Myocyte (in vitro differentiated cells): ENCODE data around the gene SPRN. TPM values are rescaled to one million over a fixed set of nuclear protein-coding genes. Genes with fewer than 3 reads are reported as not detected.
A peak's percentile ranks its signal among the peaks of the same experiment; 100 is the strongest.
"Not testable (repeated sequence)": the region's sequence is repeated elsewhere in the genome, so short reads cannot be mapped to it uniquely, and the experiment has no call there.

Source experiments
- DNase-seq: peaks from one replicate; pipeline ENCODE4 v3.0.0-alpha.2; 2012; ENCODE audit warnings: low read depth
- total RNA-seq: library from RNA; depleted of rRNA; stranded (reverse); fragments of >200 nt; gene quantifications from 2 replicates; pipeline ENCODE4 v1.2.3, GENCODE V29; 2014

SPRN gene
- total RNA-seq, 1 donor from 2014 or later: 0.08 TPM

- no peak for DNase-seq
Observed at GRCh38 chr10:133388973-133389818, 35.2 kb downstream of the SPRN start.

- no peak for DNase-seq
Observed at GRCh38 chr10:133388236-133388972, 36.0 kb downstream of the SPRN start.

GRCh38 chr10:133386951-133387350 is 37.5 kb downstream of the SPRN start:
- DNase-seq: not testable (repeated sequence)

GRCh38 chr10:133385214-133385613 is 39.2 kb downstream of the SPRN start:
- no peak for DNase-seq

GRCh38 chr10:133384071-133384470 is 40.4 kb downstream of the SPRN start:
- DNase-seq: no peak

- no peak for DNase-seq
Observed at GRCh38 chr10:133383551-133383950, 40.9 kb downstream of the SPRN start.

- DNase-seq: no peak
Observed at GRCh38 chr10:133381036-133381435, 43.4 kb downstream of the SPRN start.

GRCh38 chr10:133379801-133380666 is 44.4 kb downstream of the SPRN start:
- DNase-seq: no peak

- DNase-seq: peak; percentile 65
Observed at GRCh38 chr10:133379152-133379800, 45.1 kb downstream of the SPRN start, which contains the start of gene PAOX. Gene PAOX (plus strand): TSS chr10:133379262. CDS start chr10:133379317, 55 bp downstream.

- peak; percentile 63 for DNase-seq
Observed at GRCh38 chr10:133378251-133379096, 46.0 kb downstream of the SPRN start.

- peak; percentile 72 for DNase-seq
Observed at GRCh38 chr10:133377818-133378250, 46.6 kb downstream of the SPRN start.

GRCh38 chr10:133377025-133377817 is 47.2 kb downstream of the SPRN start:
- DNase-seq: no peak

- DNase-seq: not testable (repeated sequence)
Observed at GRCh38 chr10:133376183-133376582, 48.2 kb downstream of the SPRN start.

- no peak for DNase-seq
Observed at GRCh38 chr10:133375357-133376115, 48.9 kb downstream of the SPRN start.

GRCh38 chr10:133373174-133374090 is 51.0 kb downstream of the SPRN start, which contains the start of gene ECHS1:
Gene ECHS1 (minus strand): TSS chr10:133373354. CDS start chr10:133373333, 21 bp downstream.
- DNase-seq: peak; percentile 95

- DNase-seq: no peak
Observed at GRCh38 chr10:133372507-133372906, 51.9 kb downstream of the SPRN start.
